HUES64 (cell line): ENCODE results near the gene TEX50.
"Not testable (repeated sequence)": the region's sequence is repeated elsewhere in the genome, so short reads cannot be mapped to it uniquely, and the experiment has no call there.

Experiments used
- H3K27ac ChIP-seq: 2 replicates; pipeline ENCODE4 v1.7.0; 2013; ENCODE audit warnings: low read depth, low read length, inconsistent platforms
- H3K27me3 ChIP-seq: 2 replicates; pipeline ENCODE4 v1.6.1; 2013; ENCODE audit warnings: mild to moderate bottlenecking, low read length; ENCODE audit not compliant: insufficient read depth
- H3K36me3 ChIP-seq: 2 replicates; pipeline ENCODE4 v1.6.1; 2013; ENCODE audit warnings: mild to moderate bottlenecking, low read length; ENCODE audit not compliant: insufficient read depth
- H3K4me1 ChIP-seq: 2 replicates; pipeline ENCODE4 v1.6.1; 2013; ENCODE audit warnings: mild to moderate bottlenecking, low read length, moderate library complexity; ENCODE audit not compliant: insufficient read depth
- H3K4me3 ChIP-seq: 2 replicates; pipeline ENCODE4 v1.5.1; 2013; ENCODE audit warnings: mild to moderate bottlenecking, low read length, moderate library complexity
- H3K9ac ChIP-seq: 2 replicates; pipeline ENCODE4 v1.6.1; 2013; ENCODE audit warnings: mild to moderate bottlenecking, low read depth, low read length
- H3K9me3 ChIP-seq: 2 replicates; pipeline ENCODE4 v1.6.1; 2013; ENCODE audit warnings: low read depth, low read length; ENCODE audit not compliant: insufficient read depth
- WGBS: fragments of 150-250, 120-280 bp; methylation state at CpG from one replicate; pipeline ENCODE4 v1.1.7; 2013; ENCODE audit warnings: missing lambda C conversion rate; 5-methylcytosine and 5-hydroxymethylcytosine counted together

Gene TEX50

DNA sequence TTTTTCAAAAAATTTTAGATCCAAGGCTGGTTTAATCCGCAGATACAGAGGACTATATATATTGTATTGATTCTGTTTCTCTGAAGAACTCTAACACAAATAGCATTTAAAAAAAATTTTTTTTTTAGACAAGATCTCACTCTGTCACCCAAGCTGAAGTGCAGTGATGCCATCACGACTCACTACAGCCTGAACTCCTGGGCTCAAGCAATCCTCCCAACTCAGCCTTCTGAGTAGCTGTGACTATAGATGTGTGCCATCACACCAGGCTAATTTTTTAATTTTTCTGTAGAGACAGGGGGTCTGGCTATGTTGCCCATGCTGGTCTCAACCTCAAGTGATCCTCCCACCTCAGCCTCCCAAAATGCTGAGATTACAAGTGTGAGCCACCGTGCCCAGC, 31.5 kb downstream of the TEX50 start:
- no peaks in the 10 kb centered on the region for H3K9me3 ChIP-seq
- no peak overlapping the region for H3K27ac ChIP-seq
- peaks cover 10% of the 10 kb centered on the region; the same call in 1 of the 2 replicates for H3K27me3 ChIP-seq
- H3K4me1 ChIP-seq, result peaks cover 10% of the 10 kb centered on the region
- H3K4me3 ChIP-seq, result no peak overlapping the region
- H3K36me3 ChIP-seq, result no peaks in the 10 kb centered on the region
- no peak overlapping the region for H3K9ac ChIP-seq
- 98% methylated on average over 2 of the region's 3 CpGs for whole genome bisulfite sequencing

DNA sequence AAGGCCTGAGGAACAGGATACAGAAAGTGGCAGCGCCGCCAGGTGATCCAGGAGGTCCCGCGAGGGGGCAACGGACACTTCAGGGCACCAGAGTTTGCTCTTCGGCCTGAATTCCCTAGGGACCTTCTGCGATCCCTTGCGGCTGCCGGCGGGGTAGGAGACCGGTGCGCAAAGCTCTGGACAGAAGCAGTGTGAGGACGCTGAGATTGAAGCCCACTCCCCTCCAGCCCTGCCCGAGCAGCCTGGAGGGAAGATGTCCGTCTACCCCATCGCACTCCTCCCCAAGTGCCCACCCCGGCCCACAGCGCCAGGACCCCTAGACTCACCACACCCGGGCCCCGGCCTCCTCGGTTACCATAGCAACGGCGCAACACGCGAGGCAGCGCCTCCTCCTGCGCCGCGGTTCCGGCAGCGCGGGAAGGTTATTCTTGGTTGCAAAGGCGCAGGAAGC, 34.4 kb downstream of the TEX50 start, which contains the start of gene ANKRD45:
Gene ANKRD45, minus strand, starts transcription at position 361 of the 451 bp plus-strand sequence. CDS start 10,433 bp downstream, outside the sequence.
- Histone ChIP-seq H3K4me1 (peaks cover 10% of the 10 kb centered on the region), H3K9me3 (no peaks in the 10 kb centered on the region), H3K27me3 (peaks cover 10% of the 10 kb centered on the region; the same call in 1 of the 2 replicates), H3K4me3 (peak within 1 kb of the TSS; percentile 65), H3K9ac (peak within 1 kb of the TSS; percentile 57), H3K36me3 (no peaks in the 10 kb centered on the region), H3K27ac (no peak within 1 kb of the TSS)
- 2% methylated on average over 33 of the region's 33 CpGs for WGBS

GRCh38 chr1:173674496-173674895, 39.4 kb downstream of the TEX50 start:
- not testable (repeated sequence) for H3K4me3 ChIP-seq, H3K27ac ChIP-seq, H3K27me3 ChIP-seq, H3K9me3 ChIP-seq, H3K9ac ChIP-seq, H3K36me3 ChIP-seq, H3K4me1 ChIP-seq
- WGBS, result 93% methylated on average over 2 of the region's 2 CpGs

- H3K4me1 ChIP-seq, result peaks cover 15% of the 10 kb centered on the region
- H3K9me3 ChIP-seq, H3K9ac ChIP-seq, H3K36me3 ChIP-seq, H3K27me3 ChIP-seq, H3K27ac ChIP-seq, H3K4me3 ChIP-seq: not testable (repeated sequence)
- 98% methylated on average over 5 of the region's 5 CpGs for WGBS
Measured at GRCh38 chr1:173680152-173680551, 45.0 kb downstream of the TEX50 start.

- no peak overlapping the region; the same call in 1 of the 2 replicates for H3K27ac ChIP-seq
Measured at GRCh38 chr1:173682184-173682583, 47.0 kb downstream of the TEX50 start.

DNA sequence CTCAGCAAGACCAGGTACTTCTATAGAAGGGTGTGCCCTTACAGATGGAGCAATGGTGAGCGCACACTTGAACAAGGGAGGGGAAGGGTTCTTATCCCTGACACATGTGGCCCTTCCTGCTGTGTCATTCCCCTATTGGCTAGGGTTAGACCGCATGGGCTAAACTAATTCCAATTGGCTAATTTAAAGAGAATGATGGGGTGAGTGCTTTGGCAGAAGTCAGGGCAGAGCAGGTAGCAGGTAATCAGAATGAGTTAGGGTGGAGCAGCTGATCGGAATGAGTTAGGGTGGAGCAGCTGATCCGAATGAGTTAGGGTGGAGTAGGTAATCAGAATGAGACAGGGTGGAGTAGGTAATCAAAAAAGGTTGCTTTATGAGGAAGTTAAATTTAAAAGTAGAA, 48.7 kb downstream of the TEX50 start:
- H3K9ac ChIP-seq, H3K9me3 ChIP-seq, H3K27ac ChIP-seq, H3K36me3 ChIP-seq, H3K4me3 ChIP-seq, H3K27me3 ChIP-seq: not testable (repeated sequence)
- 89% methylated on average over 4 of the region's 4 CpGs for WGBS
- peaks cover 32% of the 10 kb centered on the region for H3K4me1 ChIP-seq

More at GRCh38 chr1:173682184-173682583, 47.0 kb downstream of the TEX50 start:
- Histone ChIP-seq H3K9ac (peak overlapping the region; percentile 52), H3K4me3 (no peak overlapping the region), H3K9me3 (no peaks in the 10 kb centered on the region), H3K27me3 (no peaks in the 10 kb centered on the region), H3K4me1 (peaks cover 21% of the 10 kb centered on the region), H3K36me3 (no peaks in the 10 kb centered on the region)

DNA sequence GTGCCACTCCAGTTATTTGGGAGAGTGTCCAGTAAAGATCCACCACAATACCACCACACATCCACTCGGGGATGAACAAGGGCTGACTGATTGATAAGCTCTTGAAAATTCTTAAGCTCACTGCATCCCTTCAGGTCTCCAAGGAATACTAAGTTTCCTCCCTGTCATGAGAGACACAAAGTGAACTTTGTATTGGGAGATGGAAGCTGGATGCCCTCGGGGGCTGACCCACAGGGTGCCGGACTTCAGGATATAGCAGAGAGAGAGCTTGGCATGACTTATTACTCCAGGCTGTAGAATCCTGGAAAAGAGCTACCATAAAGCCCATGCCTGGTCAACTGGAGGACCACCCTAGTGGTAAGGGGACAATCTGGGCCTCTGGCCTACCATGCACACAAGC, 50.0 kb downstream of the TEX50 start:
- not testable (repeated sequence) for H3K9ac ChIP-seq, H3K27ac ChIP-seq, H3K36me3 ChIP-seq, H3K27me3 ChIP-seq, H3K9me3 ChIP-seq, H3K4me3 ChIP-seq
- WGBS, result 90% methylated on average over 3 of the region's 3 CpGs
- H3K4me1 ChIP-seq, result peaks cover 32% of the 10 kb centered on the region
